Measurements from ENCODE around the gene MKLN1. TPM values are rescaled to one million over a fixed set of nuclear protein-coding genes. Genes with fewer than 3 reads are reported as not detected.

The MKLN1 gene
- total and polyA plus RNA-seq, 10 of the 15 experiments (the other 5 are each of a cell fraction or from before 2014, with no cell fraction given), result 13.6 to 55.8 (median 29.3) TPM

DNA sequence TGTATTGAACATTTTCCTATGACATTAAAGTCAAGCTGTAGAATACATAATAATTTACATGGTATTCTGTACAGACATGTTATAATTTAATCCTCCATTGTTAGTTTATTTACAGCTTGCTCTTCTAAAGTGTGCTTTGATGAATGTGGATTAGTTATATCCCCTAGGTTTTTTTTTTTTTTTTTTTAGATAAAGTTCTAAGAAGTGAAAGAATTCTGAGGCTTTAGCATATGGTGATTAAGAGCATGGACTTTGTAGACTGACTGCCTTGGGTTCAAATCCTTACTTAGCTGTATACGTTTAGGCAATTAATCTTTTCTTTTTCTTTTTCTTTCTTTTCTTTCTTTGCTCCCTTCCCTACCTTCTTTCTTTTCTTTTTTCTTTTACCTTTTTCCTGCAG, 44.9 kb downstream of the MKLN1 start (continued):
- TF ChIP-seq, protein P1, sequence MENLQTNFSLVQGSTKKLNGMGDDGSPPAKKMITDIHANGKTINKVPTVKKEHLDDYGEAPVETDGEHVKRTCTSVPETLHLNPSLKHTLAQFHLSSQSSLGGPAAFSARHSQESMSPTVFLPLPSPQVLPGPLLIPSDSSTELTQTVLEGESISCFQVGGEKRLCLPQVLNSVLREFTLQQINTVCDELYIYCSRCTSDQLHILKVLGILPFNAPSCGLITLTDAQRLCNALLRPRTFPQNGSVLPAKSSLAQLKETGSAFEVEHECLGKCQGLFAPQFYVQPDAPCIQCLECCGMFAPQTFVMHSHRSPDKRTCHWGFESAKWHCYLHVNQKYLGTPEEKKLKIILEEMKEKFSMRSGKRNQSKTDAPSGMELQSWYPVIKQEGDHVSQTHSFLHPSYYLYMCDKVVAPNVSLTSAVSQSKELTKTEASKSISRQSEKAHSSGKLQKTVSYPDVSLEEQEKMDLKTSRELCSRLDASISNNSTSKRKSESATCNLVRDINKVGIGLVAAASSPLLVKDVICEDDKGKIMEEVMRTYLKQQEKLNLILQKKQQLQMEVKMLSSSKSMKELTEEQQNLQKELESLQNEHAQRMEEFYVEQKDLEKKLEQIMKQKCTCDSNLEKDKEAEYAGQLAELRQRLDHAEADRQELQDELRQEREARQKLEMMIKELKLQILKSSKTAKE (IDR thresholded peaks at IDR 0.05; ENCODE audit: low read depth, poor library complexity, severe bottlenecking), result no peak

DNA sequence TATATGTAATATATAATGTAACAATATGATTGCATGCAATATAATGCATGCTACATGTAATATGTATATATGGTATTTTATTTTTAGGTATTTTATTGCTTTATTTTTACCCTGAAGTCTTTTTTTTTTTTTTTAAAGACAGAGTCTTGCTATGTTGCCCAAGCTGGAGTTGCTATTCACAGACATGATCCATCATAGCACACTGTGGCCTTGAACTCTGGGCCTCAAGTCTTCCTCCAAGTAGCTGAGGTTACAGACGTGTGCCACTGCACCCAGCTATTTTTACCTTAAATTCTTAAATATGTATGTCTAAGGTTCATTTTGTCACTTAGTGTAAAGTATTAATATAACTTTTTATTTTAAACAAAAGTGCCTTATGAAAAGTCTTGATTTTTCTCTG, 47.1 kb downstream of the MKLN1 start:
- ChIA-PET POLR2A (no interaction called here), SMC1A (ENCODE audit: uncharacterized antibody, unreplicated experiment) (interaction anchor here (0.6 to 1.6 kb wide), 4 partner anchors 12 to 42 kb away, joined by 3 to 4 read pairs (median 4); no protein-coding TSS in a partner anchor), RAD21 (ENCODE audit: unreplicated experiment) (no interaction called here), CTCF (no interaction called here)
- no peak for FAIRE-seq
- TF ChIP-seq FOXK2 (IDR thresholded peaks at IDR 0.05) (no peak), SMAD5 (IDR thresholded peaks at IDR 0.05; ENCODE audit: low read depth) (no peak)
- no peaks in the 10 kb centered on the region; a peak in 1 of 4 replicates for H3K36me3 ChIP-seq (ENCODE audit: control insufficient read depth in 2 of 2, insufficient read depth in 2 of 2, low read length in 1 of 2)
- peaks cover 6% of the 10 kb centered on the region; the same call in 1 of the 2 replicates for H4K20me1 ChIP-seq (ENCODE audit: control insufficient read depth, insufficient read depth)
- H3K79me2 ChIP-seq (ENCODE audit: control insufficient read depth, insufficient read depth, low read length), result peaks cover 23% of the 10 kb centered on the region
- H3K4me3 ChIP-seq, result no peak overlapping the region
- no peak overlapping the region for H2AFZ ChIP-seq (ENCODE audit: control insufficient read depth, low read depth, low read length)
- H3K9ac ChIP-seq (ENCODE audit: control insufficient read depth, insufficient read depth, low read length), result no peak overlapping the region
- H3K27me3 ChIP-seq (replicated peaks in 1 of 2; ENCODE audit: control insufficient read depth in 2 of 2, insufficient read depth in 2 of 2, low read length in 1 of 2), result no peaks in the 10 kb centered on the region
- ATAC-seq, result no peak
- BruUV-seq (replicated peaks), result no TSS peak
- no peak overlapping the region for H3K27ac ChIP-seq (ENCODE audit: control insufficient read depth, insufficient read depth)
- in situ Hi-C loops (cut with MboI), result no loop called here
- no peaks in the 10 kb centered on the region; the same call in 2 of the 3 replicates for H3K9me3 ChIP-seq (replicated peaks; ENCODE audit: control insufficient read depth, insufficient read depth, low read length)
- 100% methylated on average over 1 of the region's 1 CpG for WGBS (ENCODE audit: insufficient coverage, insufficient replicate concordance, low lambda C conversion rate, missing lambda C conversion rate)
- peaks cover 5% of the 10 kb centered on the region; the same call in 1 of the 2 replicates for H3K4me1 ChIP-seq (ENCODE audit: control insufficient read depth, insufficient read depth, low read length)
- intact Hi-C loops (cut with micrococcal nuclease; ENCODE audit: unreplicated experiment), result no loop called here
- H3K4me2 ChIP-seq (ENCODE audit: control insufficient read depth, insufficient read depth), result no peak overlapping the region
- DNase-seq (ENCODE audit: low read depth, low spot score), result no peak

All from GM12878 (cell line).